Measurements from ENCODE around the gene UPK3BL1.
"Not testable (repeated sequence)": the region's sequence is repeated elsewhere in the genome, so short reads cannot be mapped to it uniquely, and the experiment has no call there.

Gene UPK3BL1

DNA sequence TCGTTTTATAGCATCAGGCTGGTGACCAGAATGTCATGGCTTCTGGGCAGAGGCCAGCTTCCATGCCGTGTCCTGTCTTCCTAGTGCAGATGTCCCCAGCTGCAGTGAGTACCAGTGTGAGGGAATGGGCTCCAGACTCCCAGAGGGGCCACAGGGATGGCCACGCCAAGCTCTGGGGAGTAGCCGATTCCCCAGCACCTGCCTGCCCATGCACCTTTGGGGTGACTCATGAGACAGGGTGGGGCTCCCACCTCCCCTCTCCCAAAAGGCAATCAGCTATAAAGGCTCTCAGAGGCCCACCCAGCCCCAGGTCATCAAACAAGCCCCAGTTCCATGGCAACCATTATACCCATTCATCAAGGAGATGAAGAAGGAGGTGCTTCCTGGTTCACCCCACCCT lies 7.3 kb upstream of the UPK3BL1 start, which contains the start of gene SPDYE2B:
Gene SPDYE2B, plus strand, starts transcription at position 396 of the 400 bp plus-strand sequence. CDS start 2,030 bp downstream, outside the sequence.
- H3K36me3 ChIP-seq (replicated peaks); H3K27me3 ChIP-seq (ENCODE audit: low read depth); DNase-seq (ENCODE audit: low spot score in 2 of 2); in situ Hi-C loops (cut with MboI; ENCODE audit: low sequenced_read_pairs); H3K9me3 ChIP-seq; H3K4me3 ChIP-seq; H3K4me1 ChIP-seq: not testable (repeated sequence)

DNA sequence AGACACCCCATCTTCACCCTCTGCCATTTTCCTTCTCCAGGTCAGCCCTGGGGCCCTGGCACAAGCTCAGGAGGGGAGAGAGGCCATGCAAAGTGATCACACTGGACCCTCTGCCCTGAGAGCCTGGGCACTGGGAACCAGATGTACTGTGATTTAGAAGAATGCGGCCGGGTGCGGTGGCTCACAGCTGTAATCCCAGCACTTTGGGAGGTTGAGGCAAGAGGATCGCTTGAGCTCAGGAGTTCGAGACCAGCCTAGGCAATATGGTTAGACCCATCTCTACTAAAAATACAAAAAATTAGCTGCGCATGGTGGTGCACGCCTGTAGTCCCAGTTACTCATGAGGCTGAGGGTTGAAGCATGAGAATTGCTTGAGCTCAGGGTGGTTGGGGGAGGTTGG lies 5.2 kb upstream of the UPK3BL1 start:
- DNase-seq (ENCODE audit: low spot score in 2 of 2); H3K4me1 ChIP-seq; in situ Hi-C loops (cut with MboI; ENCODE audit: low sequenced_read_pairs); H3K36me3 ChIP-seq (replicated peaks); H3K4me3 ChIP-seq; H3K27me3 ChIP-seq (ENCODE audit: low read depth); H3K9me3 ChIP-seq: not testable (repeated sequence)

DNA sequence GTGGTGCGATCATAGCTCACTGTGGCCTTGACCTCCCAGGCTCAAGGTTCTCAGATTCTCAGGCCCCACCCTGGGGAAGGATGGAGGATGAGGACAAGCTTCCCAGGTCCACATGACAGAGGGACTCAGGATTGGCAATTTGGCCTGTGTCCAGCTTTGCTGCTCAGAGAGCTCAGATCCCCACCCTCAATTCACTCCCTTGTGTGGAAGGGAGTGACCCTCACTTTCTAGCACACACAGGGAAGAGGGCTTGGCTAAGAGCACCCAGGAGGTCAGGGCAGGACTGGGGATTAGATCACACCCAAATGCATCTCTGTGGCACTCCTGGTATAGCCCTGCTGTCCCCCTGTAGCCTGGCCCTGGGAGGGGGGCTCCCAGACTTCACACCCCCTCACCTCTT lies 813 bp upstream of the UPK3BL1 start:
- H3K9me3 ChIP-seq; H3K27me3 ChIP-seq (ENCODE audit: low read depth); in situ Hi-C loops (cut with MboI; ENCODE audit: low sequenced_read_pairs); DNase-seq (ENCODE audit: low spot score in 2 of 2); H3K4me1 ChIP-seq; H3K36me3 ChIP-seq (replicated peaks); H3K4me3 ChIP-seq: not testable (repeated sequence)

DNA sequence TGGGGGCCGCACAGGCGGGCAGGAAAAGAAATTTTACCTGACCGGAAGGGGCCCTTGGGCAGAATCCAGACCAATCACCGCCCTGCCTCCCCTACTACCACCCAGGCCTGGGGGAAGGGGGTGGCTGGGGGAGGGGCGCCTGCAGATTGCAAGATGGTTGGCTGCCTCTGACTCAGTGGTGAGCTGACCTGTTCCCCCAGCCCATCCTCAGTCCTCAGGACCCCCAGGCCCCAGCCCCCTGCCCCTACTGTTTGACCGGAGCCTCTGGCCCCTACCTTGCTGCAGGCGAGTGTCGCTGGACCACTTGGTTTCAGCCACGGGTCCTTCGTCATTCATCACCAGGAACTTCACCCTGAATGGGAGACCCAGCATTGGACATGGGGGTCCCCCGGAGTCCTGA lies 3.7 kb downstream of the UPK3BL1 start:
- H3K9me3 ChIP-seq; in situ Hi-C loops (cut with MboI; ENCODE audit: low sequenced_read_pairs); H3K27me3 ChIP-seq (ENCODE audit: low read depth); DNase-seq (ENCODE audit: low spot score in 2 of 2); H3K4me1 ChIP-seq; H3K4me3 ChIP-seq; H3K36me3 ChIP-seq (replicated peaks): not testable (repeated sequence)

DNA sequence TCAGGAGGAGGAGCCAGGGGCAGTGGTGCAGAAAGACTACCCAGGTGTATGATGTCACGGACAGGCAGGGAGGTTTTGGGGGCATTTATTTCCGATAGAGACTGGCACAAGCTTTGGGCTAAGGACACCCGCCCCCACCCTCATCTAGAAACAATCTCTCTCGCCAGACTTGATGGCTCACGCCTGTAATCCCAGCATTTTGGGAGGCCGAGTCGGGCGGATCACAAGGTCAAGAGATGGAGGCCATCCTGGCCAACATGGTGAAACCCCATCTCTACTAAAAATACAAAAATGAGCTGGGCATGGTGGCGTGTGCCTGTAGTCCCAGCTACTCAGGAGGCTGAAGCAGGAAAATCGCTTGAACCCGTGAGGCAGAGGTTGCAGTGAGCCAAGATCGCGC lies 5.6 kb downstream of the UPK3BL1 start:
- H3K9me3 ChIP-seq; in situ Hi-C loops (cut with MboI; ENCODE audit: low sequenced_read_pairs): not testable (repeated sequence)

DNA sequence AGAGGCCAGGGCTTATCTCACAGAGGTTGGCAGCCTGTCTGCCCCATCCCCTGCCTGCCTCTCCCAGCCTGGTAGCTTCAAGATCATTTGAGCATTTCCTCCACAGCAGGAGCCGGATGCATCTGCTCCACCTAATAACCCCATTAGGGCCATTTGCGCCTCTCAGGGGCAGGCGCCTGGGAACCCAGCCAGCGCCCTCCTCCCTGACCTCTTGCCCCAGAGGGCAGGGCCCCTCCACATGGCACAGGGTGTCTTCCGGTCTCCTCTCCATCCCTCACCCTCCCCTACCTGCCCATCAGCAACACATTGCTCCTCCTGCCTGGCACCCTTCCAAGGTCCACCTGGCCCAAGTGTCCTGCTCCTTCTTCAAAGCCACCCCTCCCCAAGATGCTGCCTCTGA lies 7.2 kb downstream of the UPK3BL1 start:
- in situ Hi-C loops (cut with MboI; ENCODE audit: low sequenced_read_pairs); H3K27me3 ChIP-seq (ENCODE audit: low read depth); H3K36me3 ChIP-seq (replicated peaks); H3K4me3 ChIP-seq; H3K9me3 ChIP-seq; H3K4me1 ChIP-seq; DNase-seq (ENCODE audit: low spot score in 2 of 2): not testable (repeated sequence)

More for the DNA sequence above, 5.6 kb downstream of the UPK3BL1 start:
- DNase-seq (ENCODE audit: low spot score in 2 of 2); H3K27me3 ChIP-seq (ENCODE audit: low read depth); H3K36me3 ChIP-seq (replicated peaks); H3K4me1 ChIP-seq; H3K4me3 ChIP-seq: not testable (repeated sequence)

DNA sequence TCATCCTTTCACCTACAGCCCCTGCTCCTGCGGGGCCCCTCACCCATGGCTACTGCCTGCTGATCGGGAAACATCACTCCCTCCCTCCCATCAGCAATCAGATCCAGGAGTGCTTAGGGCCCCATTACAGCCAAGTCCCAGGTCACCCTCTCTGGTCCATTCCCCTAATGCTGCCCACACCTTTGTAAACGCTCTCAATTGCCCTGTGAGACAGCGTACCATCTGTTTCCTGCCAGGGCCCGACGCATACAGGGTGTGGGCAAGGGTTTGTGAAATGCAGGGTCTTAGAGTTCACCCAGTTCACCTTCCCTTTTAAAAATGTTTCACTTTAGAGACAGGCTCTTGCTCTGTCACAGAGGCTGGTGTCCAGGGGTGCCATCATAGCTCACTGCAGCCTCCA lies 8.3 kb downstream of the UPK3BL1 start:
- in situ Hi-C loops (cut with MboI; ENCODE audit: low sequenced_read_pairs); DNase-seq (ENCODE audit: low spot score in 2 of 2); H3K9me3 ChIP-seq; H3K4me3 ChIP-seq; H3K4me1 ChIP-seq; H3K27me3 ChIP-seq (ENCODE audit: low read depth); H3K36me3 ChIP-seq (replicated peaks): not testable (repeated sequence)

DNA sequence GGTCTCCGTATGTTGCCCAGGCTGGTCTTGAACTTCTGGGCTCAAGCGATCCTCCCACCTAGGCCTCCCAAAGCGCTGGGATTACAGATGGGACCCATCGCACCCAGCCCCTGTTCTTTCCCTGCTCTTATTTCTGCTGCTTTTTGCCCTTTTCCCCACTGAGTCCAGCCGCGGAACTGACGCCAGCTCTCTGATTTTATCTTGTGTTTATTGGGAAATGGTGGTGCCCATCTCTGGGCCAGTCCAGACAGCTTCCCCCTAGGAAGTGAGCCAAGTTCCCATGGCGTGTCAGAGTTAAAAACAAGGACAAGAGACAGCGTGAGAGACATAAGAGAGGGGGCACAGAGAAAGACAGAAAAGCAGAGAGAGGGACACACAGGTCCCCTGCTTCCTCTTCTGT lies 12.0 kb downstream of the UPK3BL1 start:
- H3K9me3 ChIP-seq; H3K36me3 ChIP-seq (replicated peaks); H3K4me1 ChIP-seq; in situ Hi-C loops (cut with MboI; ENCODE audit: low sequenced_read_pairs); DNase-seq (ENCODE audit: low spot score in 2 of 2); H3K4me3 ChIP-seq; H3K27me3 ChIP-seq (ENCODE audit: low read depth): not testable (repeated sequence)

DNA sequence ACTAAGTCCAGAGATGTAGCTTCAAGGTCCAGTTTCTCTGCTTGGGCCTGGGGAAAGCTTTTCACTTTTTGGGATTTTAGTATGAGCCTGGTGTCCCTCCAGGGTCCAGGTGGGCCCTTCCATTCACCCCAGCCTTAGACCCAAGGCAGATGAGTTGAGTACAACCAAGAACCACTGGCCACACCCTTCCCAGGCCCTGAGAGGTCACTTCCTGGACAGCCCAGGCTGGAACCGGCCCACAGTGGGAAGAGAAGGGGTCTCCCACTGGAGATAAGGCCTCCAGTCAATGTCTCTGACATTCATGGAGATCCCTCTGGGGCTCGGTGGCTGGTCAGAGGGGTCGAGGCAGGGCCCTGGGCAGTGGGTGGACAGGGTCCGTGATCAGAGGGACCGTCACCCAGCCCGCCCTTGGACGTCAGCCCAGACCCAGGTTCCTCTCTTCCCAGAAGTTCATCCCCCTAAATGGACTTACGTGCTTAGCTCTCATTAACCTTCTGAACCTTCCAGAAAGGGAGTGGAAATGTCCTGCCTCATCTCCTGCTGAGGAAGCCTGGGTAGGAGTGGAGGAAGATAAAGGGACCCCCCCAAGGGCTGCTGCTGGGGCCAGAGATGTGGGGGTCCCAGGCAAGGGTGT lies 15.2 kb downstream of the UPK3BL1 start:
- H3K4me1 ChIP-seq; H3K36me3 ChIP-seq (replicated peaks); in situ Hi-C loops (cut with MboI; ENCODE audit: low sequenced_read_pairs); DNase-seq (ENCODE audit: low spot score in 2 of 2); H3K4me3 ChIP-seq; H3K9me3 ChIP-seq; H3K27me3 ChIP-seq (ENCODE audit: low read depth): not testable (repeated sequence)

DNA sequence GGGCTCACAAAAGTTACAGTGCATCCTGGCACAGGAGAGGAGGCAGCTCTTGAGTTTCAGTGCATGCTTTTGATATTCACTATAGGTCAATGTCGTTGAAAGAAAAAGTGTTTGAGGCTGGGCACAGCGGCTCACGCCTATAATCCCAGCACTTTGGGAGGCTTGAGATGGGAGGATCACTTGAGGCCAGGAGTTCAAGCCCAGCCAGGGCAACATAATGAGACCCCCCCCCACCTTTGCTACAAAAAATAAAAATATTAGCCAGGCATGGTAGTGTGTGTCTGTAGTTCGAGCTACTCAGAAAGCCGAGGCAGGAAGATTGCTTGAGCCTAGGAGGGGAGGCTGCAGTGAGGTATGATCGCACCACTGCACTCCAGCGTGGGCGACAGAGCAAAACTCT lies 24.5 kb downstream of the UPK3BL1 start:
- in situ Hi-C loops (cut with MboI; ENCODE audit: low sequenced_read_pairs); H3K27me3 ChIP-seq (ENCODE audit: low read depth); H3K36me3 ChIP-seq (replicated peaks); H3K9me3 ChIP-seq; H3K4me3 ChIP-seq; H3K4me1 ChIP-seq; DNase-seq (ENCODE audit: low spot score in 2 of 2): not testable (repeated sequence)

DNA sequence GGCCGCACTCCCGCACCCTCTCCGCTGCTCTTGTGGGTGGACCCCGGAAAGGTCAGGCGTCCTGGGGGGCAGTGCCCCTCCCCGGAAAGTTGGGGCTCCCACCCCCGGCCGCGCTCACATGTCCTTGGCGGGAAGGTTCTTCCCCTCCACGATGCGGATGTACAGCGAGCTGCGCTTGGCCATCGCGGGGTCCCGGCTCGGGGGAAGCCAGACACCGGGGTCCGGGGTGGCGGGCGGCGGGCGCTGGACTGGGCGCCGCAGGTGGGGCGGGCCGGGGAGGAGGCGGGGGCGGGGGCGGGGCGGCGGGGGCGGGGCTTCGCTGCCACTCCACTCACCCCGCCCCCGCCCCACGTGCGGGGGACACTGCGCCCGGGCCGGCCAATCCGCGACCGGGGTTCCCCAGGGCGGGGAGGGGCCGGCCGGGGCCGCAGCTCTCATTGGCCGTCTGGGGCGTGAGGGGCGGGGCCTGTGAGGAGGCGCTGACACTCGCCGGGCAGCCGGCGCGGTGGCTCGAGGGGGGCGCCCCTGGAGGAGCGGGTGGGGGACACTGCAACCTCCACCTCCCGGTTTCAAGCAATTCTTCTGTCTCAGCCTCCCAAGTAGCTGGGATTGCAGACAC lies 26.0 kb downstream of the UPK3BL1 start, which contains the start of gene RASA4:
Gene RASA4, minus strand, starts transcription at position 250 of the 619 bp plus-strand sequence. Its CDS starts 67 bp downstream, at position 183.
- H3K4me1 ChIP-seq; H3K36me3 ChIP-seq (replicated peaks); H3K27me3 ChIP-seq (ENCODE audit: low read depth); H3K4me3 ChIP-seq; in situ Hi-C loops (cut with MboI; ENCODE audit: low sequenced_read_pairs); H3K9me3 ChIP-seq: not testable (repeated sequence)
- peak in 1 of 2 experiments; percentile 23 for DNase-seq (ENCODE audit: low spot score in 2 of 2)

DNA sequence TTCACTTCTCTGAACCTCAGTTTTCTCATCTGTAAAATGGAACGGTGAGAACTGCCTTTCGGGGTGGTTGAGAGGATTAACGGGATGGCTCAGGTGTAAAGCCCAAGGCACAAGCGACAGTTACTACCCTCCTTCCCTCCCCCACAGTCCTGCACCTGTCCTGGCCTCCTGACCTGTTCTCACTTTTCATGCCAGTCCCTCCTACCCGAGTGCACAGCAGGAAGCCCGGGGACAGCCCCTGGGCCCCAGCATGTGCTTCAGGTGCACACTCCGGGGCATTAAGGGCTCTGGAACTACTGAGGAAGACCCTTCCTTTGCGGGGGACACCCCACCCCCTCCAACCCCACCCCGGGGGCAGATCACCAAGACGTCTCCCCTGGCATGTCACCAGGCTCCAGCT lies 26.7 kb downstream of the UPK3BL1 start:
- H3K27me3 ChIP-seq (ENCODE audit: low read depth); H3K4me1 ChIP-seq; H3K36me3 ChIP-seq (replicated peaks); H3K4me3 ChIP-seq; H3K9me3 ChIP-seq; DNase-seq (ENCODE audit: low spot score in 2 of 2); in situ Hi-C loops (cut with MboI; ENCODE audit: low sequenced_read_pairs): not testable (repeated sequence)

DNA sequence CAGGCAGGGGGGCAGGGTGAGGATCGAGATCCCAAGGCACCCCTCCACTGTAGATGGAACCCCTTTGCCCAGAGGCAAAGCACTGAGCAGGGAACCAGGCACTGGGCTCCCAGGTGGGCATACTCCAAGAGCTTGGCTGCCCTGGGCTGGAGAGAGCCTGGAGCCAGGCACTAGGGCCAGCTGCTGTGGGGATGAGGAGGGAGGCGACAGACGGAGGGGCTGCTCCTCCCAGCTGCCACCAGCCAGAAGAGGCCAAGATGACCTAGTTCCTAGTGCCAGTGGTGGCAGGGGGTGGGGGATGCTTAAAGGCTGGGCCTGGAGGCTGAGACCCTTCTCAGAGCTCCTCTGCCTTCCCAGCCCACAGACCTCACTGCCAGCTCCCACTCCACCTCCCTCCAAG lies 27.7 kb downstream of the UPK3BL1 start:
- H3K36me3 ChIP-seq (replicated peaks); in situ Hi-C loops (cut with MboI; ENCODE audit: low sequenced_read_pairs); H3K4me3 ChIP-seq; DNase-seq (ENCODE audit: low spot score in 2 of 2); H3K27me3 ChIP-seq (ENCODE audit: low read depth); H3K9me3 ChIP-seq; H3K4me1 ChIP-seq: not testable (repeated sequence)

DNA sequence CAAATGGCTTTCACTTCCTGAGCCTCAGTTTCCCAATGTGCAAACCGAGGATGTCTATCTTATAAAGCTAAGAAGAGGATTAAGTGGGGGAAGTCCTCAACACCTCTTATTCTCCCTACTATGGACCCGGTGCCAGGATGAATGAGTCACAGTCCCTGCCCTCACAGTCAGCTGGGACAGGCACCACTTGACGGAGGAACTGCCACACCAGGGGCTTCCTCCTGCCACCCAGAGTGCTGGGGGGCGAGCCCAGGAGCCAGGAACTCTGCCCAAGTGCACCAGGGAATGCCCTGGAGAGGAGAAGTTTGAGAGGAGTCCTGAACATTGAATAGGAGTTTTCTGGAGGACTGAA lies 28.3 kb downstream of the UPK3BL1 start:
- H3K4me3 ChIP-seq; H3K36me3 ChIP-seq (replicated peaks); H3K27me3 ChIP-seq (ENCODE audit: low read depth); DNase-seq (ENCODE audit: low spot score in 2 of 2); H3K4me1 ChIP-seq; in situ Hi-C loops (cut with MboI; ENCODE audit: low sequenced_read_pairs); H3K9me3 ChIP-seq: not testable (repeated sequence)

Measured in HAP-1 (cell line).